Smooth muscle cell of the brain vasculature (primary cell): Measurements from ENCODE around the gene SCIN.
"Not testable (repeated sequence)": the region's sequence is repeated elsewhere in the genome, so short reads cannot be mapped to it uniquely, and the experiment has no call there.

ENCODE experiments used
- DNase-seq: peaks from one replicate; pipeline ENCODE4 v3.0.0-alpha.2; 2012; ENCODE audit warnings: low read depth, low spot score

Gene SCIN

DNA sequence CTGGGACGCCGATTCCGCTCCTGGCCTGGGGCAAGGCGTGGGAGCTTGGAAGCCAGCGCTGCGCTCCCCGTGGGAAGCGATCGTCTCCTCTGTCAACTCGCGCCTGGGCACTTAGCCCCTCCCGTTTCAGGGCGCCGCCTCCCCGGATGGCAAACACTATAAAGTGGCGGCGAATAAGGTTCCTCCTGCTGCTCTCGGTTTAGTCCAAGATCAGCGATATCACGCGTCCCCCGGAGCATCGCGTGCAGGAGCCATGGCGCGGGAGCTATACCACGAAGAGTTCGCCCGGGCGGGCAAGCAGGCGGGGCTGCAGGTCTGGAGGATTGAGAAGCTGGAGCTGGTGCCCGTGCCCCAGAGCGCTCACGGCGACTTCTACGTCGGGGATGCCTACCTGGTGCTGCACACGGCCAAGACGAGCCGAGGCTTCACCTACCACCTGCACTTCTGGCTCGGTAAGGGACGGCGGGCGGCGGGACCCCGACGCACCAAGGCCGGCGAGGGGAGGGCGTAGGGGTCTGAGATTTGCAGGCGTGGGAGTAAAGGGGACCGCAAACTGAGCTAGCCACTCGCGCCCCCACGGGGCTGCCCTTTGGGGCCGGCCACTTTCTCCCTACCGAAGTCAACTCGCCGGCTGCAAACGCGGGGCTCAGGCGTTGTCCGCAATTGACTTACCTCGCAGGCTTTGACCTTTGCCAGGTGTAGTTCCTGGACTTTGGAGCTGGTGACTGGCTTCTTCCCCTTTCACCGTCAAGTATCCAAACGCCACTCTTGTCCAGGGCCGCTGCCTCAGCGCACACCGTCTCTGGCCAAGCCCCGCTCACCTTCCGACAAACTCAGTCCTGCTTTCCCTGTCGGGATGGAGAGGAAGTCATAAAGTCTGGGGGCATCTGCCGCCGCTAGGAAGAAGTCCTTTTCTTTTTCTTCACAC, at the start of gene SCIN:
TSS of gene SCIN (plus strand) at position 187 of the 928 bp plus-strand sequence. CDS start at position 254, 67 bp downstream.
- DNase-seq = no peak

DNA sequence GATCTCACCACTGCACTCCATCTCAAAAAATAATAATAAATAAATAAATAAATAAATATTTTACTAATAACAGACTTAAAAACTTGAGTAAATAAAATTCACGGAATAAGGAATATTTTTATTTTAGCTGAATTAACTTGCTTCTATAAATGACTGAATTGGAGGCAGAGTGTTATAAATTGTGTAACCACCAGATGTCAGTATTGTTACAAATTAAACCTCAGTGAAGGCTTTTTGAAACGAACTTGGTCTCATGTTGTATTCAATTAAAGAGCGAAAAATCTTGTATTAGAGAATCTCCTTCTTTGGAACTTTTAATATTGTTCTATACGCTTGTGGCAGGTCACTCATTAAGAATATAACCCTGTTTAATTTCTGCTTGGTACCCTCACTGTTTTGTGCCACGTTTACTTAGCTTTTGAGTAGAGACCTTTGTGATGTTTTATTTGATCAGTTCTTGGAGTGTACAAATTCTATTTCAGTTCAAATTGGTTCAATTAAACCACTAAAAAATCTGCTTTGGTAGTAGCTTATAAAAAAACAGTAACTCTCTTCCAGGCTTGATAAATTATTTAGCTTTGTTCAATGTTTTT, 45.6 kb upstream of the SCIN start:
- DNase-seq = peak; percentile 37

DNA sequence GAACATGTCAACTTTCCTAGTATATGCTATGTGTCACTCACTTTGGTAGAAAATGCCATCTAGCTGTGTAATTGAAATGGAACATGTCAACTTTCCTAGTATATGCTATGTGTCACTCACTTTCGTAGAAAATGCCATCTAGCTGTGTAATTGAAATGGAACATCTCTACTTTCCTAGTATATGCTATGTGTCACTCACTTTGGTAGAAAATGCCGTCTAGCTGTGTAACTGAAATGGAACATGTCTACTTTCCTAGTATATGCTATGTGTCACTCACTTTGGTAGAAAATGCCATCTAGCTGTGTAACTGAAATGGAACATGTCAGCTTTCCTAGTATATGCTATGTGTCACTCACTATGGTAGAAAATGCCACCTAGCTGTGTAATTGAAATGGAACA, 43.8 kb upstream of the SCIN start:
- DNase-seq = not testable (repeated sequence)

DNA sequence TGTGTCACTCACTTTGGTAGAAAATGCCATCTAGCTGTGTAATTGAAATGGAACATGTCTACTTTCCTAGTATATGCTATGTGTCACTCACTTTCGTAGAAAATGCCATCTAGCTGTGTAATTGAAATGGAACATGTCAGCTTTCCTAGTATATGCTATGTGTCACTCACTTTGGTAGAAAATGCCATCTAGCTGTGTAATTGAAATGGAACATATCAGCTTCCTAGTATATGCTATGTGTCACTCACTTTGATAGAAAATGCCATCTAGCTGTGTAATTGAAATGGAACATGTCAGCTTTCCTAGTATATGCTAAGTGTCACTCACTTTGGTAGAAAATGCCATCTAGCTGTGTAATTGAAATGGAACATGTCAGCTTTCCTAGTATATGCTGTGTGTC, 42.9 kb upstream of the SCIN start:
- DNase-seq = not testable (repeated sequence)

DNA sequence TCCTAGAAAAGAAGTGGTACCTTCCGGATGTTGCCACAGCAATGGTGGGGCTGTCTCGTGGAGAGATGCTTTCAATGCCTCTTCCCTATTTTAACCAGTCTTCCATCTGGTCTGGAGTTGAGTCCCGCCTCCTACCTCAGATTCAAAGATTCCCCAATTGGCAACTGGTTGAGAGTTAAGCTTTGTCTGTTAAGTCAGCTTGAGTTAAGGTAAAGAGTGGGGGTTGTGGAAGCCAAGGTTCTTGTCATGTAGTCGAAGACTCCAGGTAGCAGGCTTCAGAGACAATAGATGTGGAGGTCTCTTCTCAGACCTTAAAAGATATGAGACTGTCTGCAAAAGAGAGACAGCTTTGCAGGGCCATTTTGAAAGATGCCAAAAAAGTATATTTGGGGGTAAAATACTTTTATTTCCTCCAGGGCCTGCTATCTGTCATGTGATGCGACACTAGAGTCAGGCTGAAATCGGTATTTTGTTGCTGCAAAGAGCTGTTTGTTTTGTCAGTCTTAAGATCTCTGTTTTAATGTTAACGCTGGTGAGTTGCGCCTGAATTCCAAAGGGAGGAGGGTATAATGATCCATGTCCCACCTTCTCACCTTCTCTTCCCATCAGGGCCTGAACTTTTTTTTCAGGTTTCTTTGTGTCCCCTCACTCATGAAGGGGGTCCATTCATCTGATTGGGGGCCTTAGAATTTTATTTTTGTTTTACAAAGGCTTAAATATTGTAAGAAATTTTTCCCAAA, 40.4 kb upstream of the SCIN start:
- no peak for DNase-seq

DNA sequence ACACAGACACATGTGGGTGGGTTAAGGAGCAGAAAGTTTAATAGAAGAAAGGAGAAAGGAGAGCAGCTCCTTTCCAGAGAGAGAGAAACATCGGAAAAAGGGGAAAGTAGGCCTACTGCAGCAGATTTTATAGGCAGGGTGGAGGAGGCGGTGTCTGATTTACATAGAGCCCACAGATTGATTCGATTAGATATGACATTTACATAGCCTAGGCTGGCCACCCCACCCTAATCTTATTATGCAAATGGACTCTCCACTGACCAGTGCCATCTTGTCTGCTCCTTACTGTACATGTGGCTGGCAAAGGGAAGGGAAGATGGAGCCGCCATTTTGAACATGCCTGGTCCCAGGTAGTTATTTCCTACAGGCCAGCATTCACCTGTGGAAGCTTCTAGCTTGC, 38.7 kb upstream of the SCIN start:
- DNase-seq = no peak

DNA sequence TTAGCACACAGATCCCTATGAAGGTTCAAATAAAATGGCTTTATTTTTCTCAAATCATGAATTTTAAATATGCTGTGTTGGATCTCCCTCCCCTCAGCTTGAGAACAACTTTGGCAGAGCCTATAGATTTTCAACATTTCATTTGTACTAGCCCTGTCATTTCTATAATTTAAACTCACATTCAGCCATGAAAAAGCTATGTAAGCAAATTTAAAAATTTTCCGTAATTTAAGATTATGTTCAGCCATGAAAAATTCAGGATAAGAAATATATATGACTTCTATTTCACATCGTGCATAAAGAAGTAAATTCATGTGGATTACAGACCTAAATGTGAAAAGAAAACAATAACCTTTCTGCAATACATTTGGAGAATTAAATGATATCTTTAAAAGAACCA, 36.5 kb upstream of the SCIN start:
- DNase-seq = no peak

DNA sequence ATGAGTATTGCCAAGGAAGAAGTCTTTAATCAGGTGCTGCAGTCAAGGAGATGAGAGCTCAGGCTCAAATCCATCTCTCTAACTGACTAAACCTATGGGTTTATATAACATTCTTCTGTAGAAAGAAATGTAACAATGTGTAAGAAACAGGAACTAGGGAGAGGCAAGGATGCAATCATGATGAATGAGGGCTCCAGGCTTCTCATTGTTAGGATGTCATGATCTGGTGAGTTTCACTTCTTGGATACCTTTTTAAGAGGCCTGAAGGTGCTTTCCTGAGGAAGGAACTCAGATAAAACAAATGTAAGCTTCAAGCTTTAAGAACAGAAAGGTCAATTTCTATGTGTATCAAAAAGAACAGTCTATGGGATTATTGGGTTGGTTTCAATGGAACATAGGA, 30.8 kb upstream of the SCIN start:
- DNase-seq = no peak

DNA sequence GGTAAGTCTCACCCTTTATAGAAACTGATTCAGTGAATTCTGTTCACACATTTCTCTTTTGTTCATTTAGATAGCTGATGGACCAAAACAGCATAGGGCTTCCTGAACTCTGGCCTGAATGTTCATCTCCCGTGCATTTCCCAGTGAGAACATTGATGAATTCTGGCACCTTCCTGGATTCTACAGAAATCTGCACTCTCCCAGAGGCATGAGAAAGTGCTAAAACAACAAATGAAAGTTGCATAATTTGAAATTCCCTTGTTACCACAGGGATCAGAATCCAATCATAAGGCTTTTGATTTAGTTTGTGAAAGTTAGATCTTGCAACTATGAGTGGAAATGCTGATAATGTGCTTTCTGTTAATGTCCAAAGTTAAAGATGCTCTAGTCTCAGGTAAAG, 29.7 kb upstream of the SCIN start:
- DNase-seq = no peak

DNA sequence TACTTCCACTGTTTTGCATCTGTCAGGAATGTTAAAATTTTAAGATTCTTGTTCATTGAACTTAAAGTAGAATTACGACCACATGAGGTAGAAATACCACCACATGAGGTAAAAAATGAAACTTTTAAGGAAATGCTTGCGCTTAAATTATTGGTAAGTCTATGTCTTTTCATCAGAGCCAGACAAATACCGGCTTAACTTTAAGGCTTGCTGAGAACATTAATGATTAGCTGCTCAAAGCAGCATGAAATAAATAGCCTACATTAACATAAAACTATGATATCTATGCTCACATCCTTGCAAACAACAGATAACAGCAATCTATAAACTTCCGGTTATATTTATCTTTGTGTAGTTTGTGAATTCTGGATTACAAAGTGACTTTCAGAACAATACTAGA, 26.9 kb upstream of the SCIN start:
- no peak for DNase-seq

DNA sequence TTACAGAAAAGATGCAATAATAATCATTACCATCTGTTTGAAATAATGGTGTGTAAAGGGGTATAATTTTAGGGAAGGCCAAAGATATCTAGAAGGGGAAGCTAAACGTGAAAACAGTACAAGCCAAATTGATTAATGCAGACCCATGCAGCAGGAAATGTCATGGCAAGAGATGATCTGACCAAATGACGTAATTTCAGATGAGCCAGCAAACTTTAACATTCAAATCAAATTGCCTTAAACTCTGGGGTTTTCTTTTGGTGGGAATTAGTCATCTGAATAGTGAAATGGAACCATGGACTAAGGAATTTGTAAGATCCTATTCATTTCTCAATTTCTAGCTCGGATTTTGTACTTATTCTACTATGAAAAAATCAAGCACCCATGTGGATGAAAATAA, 21.4 kb upstream of the SCIN start:
- no peak for DNase-seq

DNA sequence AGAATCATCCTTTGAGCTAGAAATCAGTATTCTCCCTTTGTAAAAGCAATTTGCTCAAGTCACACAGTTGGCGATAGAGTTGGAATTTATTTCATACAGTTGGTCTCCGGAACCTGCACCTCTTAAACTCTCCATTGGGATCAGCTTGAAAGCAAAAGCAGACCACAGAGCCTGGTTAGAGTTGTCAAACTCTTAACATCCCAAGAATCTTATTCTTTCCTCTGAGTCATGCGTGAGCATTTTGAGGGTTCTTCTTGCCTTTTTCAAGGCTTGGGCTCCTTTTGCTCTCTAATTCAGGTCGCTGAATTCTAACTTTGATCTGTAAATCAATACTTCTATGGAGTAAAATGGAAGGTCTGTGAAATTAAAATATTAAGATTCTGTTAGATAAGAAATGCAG, 19.6 kb upstream of the SCIN start:
- DNase-seq = no peak

DNA sequence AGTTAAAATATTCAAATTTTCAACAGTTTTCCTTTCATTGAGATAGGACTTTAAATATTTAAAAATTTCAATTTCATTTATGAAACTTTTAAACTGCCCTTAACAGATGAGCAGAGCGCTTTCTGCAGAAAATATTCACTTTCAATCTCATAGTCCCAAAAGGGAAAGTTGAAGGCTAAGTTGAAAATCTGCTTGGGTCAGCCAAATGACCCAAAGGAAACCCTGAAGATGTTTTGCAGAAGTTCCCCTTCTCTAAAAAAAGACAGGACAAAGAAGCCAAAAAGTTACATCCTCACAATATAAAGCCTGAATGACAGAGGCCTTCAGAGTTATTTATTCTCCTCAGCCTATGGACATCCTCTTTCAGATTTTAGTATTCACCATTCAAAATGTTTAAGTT, 17.6 kb upstream of the SCIN start:
- DNase-seq = no peak

DNA sequence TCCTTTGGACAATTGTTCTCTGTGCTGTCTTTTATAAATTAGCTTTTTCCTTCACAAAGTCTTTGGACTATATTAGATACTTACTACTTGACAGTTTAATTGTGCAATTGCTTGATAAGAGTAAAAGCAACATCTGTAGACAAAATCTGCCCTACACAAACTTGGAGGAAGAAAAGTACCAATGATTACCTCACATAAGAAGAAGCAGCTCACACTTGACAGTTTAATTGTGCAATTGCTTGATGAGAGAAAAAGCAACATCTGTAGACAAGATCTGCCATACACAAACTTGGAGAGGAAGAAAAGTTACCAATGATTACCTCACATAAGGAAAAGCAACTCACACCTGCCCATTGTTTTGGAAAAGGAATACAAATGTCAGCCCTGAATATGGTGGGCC, 17.1 kb upstream of the SCIN start:
- DNase-seq = no peak

DNA sequence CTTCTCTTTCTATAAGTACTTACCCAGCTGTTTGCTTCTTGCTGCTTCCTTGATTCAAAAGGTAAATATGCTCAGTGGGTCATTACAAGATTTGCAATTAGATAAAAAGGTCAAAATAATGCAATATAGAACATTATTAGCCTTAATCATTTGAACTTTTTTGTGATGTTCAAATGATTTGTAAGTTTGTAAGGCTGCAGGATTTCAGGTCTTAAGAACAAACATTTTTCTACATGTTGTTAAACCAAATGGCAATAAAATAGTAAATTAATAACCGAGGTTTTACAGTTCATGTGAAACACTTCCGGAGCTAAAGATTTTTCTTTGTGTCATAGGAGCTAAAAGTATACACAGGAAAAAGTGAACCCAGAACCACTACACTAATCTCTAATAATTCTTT, 16.2 kb upstream of the SCIN start:
- no peak for DNase-seq

DNA sequence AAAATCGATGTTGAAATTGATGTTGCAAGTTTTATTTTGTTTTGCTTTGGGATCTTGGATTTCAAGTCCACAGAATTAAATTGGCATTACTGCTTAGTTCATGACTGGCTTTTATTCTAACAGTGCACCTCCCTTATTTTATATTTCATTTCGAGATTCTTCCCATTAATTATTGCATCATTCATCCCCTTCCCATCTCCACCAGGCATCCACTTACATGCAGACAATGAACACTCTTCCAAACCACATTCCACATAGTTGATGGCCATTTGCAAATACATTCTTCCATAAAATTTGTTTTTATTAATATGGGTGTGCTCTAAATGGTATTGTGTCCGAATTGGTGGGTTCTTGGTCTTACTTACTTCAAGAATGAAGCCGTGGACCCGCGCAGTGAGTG, 15.6 kb upstream of the SCIN start:
- no peak for DNase-seq

DNA sequence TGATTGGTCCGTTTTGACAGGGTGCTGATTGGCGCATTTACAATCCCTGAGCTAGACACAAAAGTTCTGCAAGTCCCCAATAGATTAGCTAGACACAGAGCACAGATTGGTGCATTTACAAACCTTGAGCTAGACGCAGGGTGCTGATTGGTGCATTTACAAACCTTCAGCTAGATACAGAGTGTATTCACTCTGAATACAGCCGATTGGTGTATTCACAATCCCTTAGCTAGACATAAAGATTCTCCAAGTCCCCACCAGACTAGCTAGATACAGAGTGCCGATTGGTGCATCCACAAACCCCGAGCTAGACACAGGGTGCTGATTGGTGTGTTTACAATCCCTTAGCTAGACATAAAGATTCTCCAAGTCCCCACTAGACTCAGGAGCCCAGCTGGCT, 14.8 kb upstream of the SCIN start:
- not testable (repeated sequence) for DNase-seq

DNA sequence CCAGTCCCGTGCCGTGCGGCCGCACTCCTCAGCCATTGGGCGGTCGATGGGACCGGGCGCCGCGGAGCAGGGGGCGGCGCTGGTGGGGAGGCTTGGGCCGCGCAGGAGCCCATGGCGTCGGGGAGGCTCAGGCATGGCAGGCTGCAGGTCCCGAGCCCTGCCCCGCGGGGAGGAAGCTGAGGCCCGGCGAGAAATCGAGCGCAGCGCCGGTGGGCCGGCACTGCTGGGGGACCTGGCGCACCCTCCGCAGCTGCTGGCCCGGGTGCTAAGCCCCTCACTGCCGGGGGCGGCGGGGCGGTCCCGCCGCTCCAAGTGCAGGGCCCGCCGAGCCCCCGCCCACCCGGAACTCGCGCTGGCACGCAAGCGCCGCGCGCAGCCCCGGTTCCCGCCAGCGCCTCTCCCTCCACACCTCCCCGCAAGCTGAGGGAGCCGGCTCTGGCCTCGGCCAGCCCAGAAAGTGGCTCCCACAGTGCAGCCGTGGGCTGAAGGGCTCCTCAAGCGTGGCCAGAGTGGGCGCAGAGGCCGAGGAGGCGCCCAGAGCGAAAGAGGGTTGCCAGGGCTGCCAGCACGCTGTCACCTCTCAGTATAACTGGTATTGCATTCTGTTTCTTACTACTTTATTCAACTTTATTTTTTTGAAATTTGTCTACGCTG, 14.3 kb upstream of the SCIN start:
- DNase-seq = not testable (repeated sequence)

DNA sequence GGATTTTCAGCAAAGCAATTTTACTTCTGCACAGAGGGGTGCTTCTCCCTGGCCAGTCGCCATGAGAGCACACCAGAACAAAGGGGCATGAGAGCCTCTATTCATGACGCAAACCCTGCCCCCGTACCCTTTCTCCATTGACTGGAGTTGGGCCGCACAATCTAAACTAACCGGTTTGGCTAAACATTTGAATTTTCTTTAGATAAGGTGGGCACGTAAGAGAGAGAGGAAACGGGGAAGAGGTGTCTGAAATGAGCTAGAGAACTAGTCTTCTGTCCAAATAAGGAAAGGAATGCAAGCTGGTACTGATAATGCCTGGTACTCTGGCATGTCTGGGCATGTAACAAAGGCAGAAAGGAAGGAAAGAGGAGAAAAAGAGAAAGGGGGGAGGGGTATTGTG, 13.2 kb upstream of the SCIN start:
- DNase-seq = no peak

DNA sequence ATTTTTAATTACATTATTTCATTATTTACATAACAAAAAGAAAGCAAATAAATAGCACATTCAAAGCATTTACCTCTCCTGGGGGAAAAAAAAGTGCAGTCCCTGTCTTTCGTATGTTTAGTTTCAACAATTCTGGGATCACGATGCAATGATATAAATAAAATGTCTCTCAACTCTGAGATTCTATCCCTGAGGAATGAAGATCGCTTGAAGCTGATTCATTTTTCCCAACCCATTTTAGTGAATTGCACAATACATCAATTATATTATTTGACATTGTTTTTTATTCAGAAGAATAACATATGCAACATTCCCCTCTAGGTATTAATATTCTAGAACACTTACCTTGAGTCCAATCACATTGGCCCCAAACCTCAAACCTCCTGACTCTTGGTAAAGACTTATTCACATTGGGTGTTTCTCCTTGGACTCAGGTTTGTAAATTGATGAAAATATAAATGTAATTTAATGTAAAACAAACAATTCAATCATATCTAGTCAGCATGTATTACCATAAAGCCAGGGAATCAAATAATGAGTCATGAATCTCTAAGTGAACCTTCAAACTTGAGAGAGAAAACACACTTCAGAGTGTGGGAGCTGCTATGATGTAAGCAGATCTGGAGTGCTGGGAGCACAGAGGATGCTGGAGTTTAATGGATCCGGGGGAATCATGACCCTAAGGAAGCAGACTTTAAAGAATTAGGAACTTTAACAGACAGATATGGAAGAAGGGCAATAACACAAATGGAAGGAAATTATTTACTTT, 5.3 kb upstream of the SCIN start:
- no peak for DNase-seq

DNA sequence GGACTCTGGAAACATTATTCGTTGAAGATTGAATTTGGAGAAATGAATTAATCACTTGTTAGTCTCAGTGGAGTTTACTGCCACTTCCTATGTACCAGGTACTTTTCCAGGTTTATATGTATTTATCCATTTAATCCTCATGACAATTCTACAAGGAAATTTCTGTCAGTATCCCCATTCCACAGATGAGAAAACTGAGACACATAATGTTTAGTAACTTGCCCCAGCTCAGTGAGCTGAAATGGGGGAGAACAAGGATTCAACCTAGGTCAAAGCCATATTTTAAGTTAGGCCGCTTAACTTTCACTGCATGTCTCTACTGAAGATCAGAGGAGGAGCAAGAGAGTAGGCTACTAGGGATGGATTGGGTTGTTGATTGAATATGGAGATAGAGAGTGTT, 4.6 kb upstream of the SCIN start:
- DNase-seq = no peak
